ENCODE measurements around the gene PSMC3IP.
"Not testable (repeated sequence)": the region's sequence is repeated elsewhere in the genome, so short reads cannot be mapped to it uniquely, and the experiment has no call there.

PSMC3IP gene

GRCh38 chr17:42577532-42578281, at the start of gene PSMC3IP:
Gene PSMC3IP, minus strand, starts transcription at chr17:42577729. Its CDS starts 43 bp downstream, at chr17:42577686.
- peak; percentile 93 for DNase-seq

- no peak for DNase-seq
Measured at GRCh38 chr17:42623732-42624596, 46.4 kb upstream of the PSMC3IP start.

GRCh38 chr17:42623271-42623670, 45.7 kb upstream of the PSMC3IP start:
- DNase-seq = no peak

DNA sequence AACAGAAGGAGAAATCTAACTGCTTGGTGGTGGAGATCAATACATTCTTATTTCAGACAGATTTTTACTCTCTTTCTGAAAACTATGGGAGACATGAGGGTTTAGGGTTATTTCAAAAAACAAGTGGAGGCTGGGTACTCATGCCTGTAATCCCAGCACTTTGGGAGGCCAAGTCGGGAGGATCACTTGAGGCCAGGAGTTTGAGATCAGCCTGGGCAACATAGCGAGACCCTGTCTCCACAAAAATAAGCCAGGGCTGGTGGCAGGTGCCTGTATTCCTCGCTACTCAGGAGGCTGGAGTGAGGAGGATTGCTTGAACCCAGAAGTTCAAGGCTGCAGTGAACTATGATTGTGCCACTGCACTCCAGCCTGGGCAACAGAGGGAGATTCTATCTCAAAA, 44.5 kb upstream of the PSMC3IP start:
- DNase-seq = not testable (repeated sequence)

DNA sequence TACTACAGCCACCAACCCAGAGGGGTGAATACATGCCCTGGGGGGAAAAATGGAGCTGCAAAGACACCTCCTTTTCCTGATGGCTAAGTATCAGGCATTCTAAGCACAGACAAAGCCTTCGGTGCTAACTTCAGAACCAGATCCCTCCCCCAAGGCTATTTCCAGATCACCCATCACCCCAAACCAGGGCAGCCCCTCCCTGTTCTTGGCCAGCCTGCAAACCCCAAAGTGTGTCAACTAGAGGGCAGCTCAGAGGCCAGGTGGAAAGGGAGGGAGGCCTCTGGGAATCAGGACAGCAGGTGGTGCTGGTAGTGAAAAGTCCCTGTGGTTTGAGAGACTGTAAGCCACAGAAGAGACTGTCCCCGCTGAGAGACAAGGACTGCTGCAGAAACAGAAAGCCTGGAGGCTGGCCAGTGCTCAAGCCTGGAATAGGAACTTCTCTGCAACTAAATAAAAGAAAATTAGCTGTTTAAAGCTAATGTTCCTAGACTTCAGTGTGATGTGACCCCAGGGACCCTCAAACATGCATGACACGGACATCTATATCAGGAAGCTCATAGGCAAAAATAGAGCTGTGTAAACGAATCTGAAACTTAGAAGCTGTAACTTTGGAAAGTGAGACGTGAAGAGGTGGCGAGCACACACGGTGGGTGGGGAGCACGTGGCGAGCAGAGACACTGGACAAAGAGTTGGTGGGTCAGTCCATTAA, 41.1 kb upstream of the PSMC3IP start:
- no peak for DNase-seq

- DNase-seq = no peak
Measured at GRCh38 chr17:42617956-42618431, 40.5 kb upstream of the PSMC3IP start.

DNA sequence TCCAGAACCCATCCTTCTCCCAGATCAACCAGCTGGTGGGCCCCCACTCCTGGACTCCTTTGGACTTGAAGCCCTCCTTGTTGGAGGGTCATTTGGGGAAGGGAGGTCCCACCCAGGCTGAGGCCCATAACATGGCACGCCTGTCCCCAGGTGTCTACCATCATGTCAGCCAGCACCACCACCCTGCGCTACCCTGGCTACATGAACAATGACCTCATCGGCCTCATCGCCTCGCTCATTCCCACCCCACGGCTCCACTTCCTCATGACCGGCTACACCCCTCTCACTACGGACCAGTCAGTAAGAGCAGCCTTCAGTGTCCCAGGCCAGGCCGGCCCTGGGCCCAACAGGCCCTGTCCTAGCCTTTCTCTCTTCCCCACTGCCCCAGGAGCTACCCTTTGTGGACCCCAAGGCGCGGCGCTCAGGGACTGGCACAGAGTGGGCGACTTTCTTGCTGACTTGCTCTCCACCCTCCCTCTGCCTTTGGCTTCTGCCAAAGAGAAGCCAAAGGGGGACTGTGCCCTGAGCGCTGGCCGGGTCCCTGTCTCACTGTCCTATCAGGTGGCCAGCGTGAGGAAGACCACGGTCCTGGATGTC, 36.3 kb upstream of the PSMC3IP start:
- no peak for DNase-seq

- DNase-seq = no peak
Measured at GRCh38 chr17:42612013-42612412, 34.5 kb upstream of the PSMC3IP start.

GRCh38 chr17:42609814-42610801, 32.6 kb upstream of the PSMC3IP start:
- DNase-seq = peak; percentile 17

GRCh38 chr17:42609182-42609813, 31.8 kb upstream of the PSMC3IP start, which contains the start of the genes RETREG3 and TUBG1:
Gene RETREG3, minus strand, starts transcription at chr17:42609374. Its CDS starts 50 bp downstream, at chr17:42609324.
Gene TUBG1, plus strand, starts transcription at chr17:42609683. Its CDS starts 55 bp downstream, at chr17:42609738.
- DNase-seq = peak; percentile 100

GRCh38 chr17:42608305-42609181, 31.0 kb upstream of the PSMC3IP start:
- DNase-seq = peak; percentile 39

DNA sequence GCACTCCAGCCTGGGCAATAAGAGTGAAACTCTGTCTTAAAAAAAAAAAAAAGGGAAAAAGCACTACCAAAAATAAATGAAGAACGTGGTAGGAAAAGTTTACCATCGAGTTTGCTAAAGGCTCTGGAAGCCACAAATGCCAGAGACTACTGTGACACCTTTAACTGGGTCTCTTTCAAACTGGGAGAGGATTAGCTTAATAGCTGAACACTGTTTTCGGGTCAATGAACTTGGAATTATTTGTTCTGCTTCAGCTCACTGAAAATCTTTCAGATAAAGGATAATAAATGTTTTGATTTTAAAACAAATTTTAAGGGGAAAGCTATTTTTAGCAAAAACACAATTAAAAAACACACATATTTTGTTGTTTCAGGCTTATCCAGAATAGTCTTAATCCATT, 30.2 kb upstream of the PSMC3IP start:
- DNase-seq = no peak

- no peak for DNase-seq
Measured at GRCh38 chr17:42603318-42603717, 25.8 kb upstream of the PSMC3IP start.

- DNase-seq = no peak
Measured at GRCh38 chr17:42598905-42599304, 21.4 kb upstream of the PSMC3IP start.

GRCh38 chr17:42596386-42596785, 18.9 kb upstream of the PSMC3IP start:
- DNase-seq = no peak

GRCh38 chr17:42591411-42591810, 13.9 kb upstream of the PSMC3IP start:
- DNase-seq = no peak

DNA sequence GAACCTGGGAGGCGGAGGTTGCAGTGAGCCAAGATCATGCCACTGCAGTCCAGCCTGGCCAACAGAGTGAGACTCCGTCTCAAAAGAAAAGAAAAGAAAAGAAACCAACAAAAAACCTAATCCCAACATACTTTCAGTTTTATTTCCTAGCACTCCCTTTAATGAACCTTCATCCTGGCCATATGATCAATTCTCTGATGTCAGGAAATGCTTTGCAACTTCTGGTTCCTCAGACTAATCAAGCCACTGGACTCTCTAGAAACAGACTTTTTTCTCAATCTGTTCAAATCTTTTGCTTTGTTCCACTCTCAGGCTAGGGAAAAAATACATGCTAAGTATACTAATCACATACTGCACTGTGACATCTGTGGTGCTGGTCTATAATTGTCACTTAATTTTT, 13.4 kb upstream of the PSMC3IP start:
- DNase-seq = no peak

- no peak for DNase-seq
Measured at GRCh38 chr17:42586514-42587230, 9.1 kb upstream of the PSMC3IP start.

GRCh38 chr17:42585353-42585752, 7.8 kb upstream of the PSMC3IP start:
- DNase-seq = no peak
